Stimulated activated memory B cell treated with anti-CD40 and anti-IgM and Interleukin-4, amounts not matched to agents 10 μg/mL and 1 μg/mL and 100 μg/mL, for 72 hours (primary cell): Measurements from ENCODE around the gene RALGAPA1.
"Not testable (repeated sequence)": the region's sequence is repeated elsewhere in the genome, so short reads cannot be mapped to it uniquely, and the experiment has no call there.

Experiments
- ATAC-seq: fragments of 150-1000 bp; cut with Tn5 transposase; 2 replicates; pipeline ENCODE4 v1.10.0; 2021
- H3K27ac Mint-ChIP-seq: one replicate; pipeline ENCODE4 v1.8.0; 2022; ENCODE audit warnings: mild to moderate bottlenecking, mixed read lengths
- H3K27me3 Mint-ChIP-seq: one replicate; pipeline ENCODE4 v1.8.0; 2022; ENCODE audit warnings: mixed read lengths
- H3K36me3 Mint-ChIP-seq: one replicate; pipeline ENCODE4 v1.8.0; 2022; ENCODE audit warnings: mixed read lengths
- H3K4me1 Mint-ChIP-seq: one replicate; pipeline ENCODE4 v1.8.0; 2022; ENCODE audit warnings: mixed read lengths
- H3K4me3 Mint-ChIP-seq: one replicate; pipeline ENCODE4 v1.8.0; 2022; ENCODE audit warnings: mild to moderate bottlenecking, moderate library complexity, mixed read lengths
- H3K9me3 Mint-ChIP-seq: one replicate; pipeline ENCODE4 v1.8.0; 2022; ENCODE audit warnings: mixed read lengths

The RALGAPA1 gene

GRCh38 chr14:35666429-35667043, 142.6 kb downstream of the RALGAPA1 start:
- no peak overlapping the region for H3K4me3 Mint-ChIP-seq
- no peak for ATAC-seq
- H3K27me3 Mint-ChIP-seq: no peaks in the 10 kb centered on the region
- no peaks in the 10 kb centered on the region for H3K4me1 Mint-ChIP-seq
- no peak overlapping the region for H3K27ac Mint-ChIP-seq
- H3K9me3 Mint-ChIP-seq: no peaks in the 10 kb centered on the region
- H3K36me3 Mint-ChIP-seq: peaks cover 70% of the 10 kb centered on the region

- no peak for ATAC-seq
- H3K27me3 Mint-ChIP-seq: no peaks in the 10 kb centered on the region
- H3K4me1 Mint-ChIP-seq: no peaks in the 10 kb centered on the region
- peaks cover 44% of the 10 kb centered on the region for H3K36me3 Mint-ChIP-seq
- H3K27ac Mint-ChIP-seq: no peak overlapping the region
- no peak overlapping the region for H3K4me3 Mint-ChIP-seq
- no peaks in the 10 kb centered on the region for H3K9me3 Mint-ChIP-seq
These were observed 147.2 kb downstream of the RALGAPA1 start for GRCh38 chr14:35661875-35662274.

GRCh38 chr14:35653045-35653444, 156.1 kb downstream of the RALGAPA1 start:
- H3K36me3 Mint-ChIP-seq: peaks cover 32% of the 10 kb centered on the region
- no peaks in the 10 kb centered on the region for H3K4me1 Mint-ChIP-seq
- no peak for ATAC-seq
- peak overlapping the region; percentile 31 for H3K27ac Mint-ChIP-seq
- no peaks in the 10 kb centered on the region for H3K9me3 Mint-ChIP-seq
- no peaks in the 10 kb centered on the region for H3K27me3 Mint-ChIP-seq
- H3K4me3 Mint-ChIP-seq: no peak overlapping the region

GRCh38 chr14:35643513-35643912, 165.6 kb downstream of the RALGAPA1 start:
- Mint-ChIP-seq H3K36me3 (peaks cover 86% of the 10 kb centered on the region), H3K9me3 (peaks cover 16% of the 10 kb centered on the region), H3K4me1 (peaks cover 6% of the 10 kb centered on the region), H3K27me3 (no peaks in the 10 kb centered on the region), H3K27ac (no peak overlapping the region), H3K4me3 (no peak overlapping the region)
- no peak for ATAC-seq

GRCh38 chr14:35637851-35638250, 171.2 kb downstream of the RALGAPA1 start:
- Mint-ChIP-seq H3K4me1 (peaks cover 6% of the 10 kb centered on the region), H3K27me3 (no peaks in the 10 kb centered on the region), H3K27ac (no peak overlapping the region), H3K9me3 (peaks cover 15% of the 10 kb centered on the region), H3K36me3 (peaks cover 69% of the 10 kb centered on the region), H3K4me3 (no peak overlapping the region)
- no peak for ATAC-seq

GRCh38 chr14:35637269-35637668, 171.8 kb downstream of the RALGAPA1 start:
- Mint-ChIP-seq H3K4me1 (peaks cover 6% of the 10 kb centered on the region), H3K27ac (no peak overlapping the region), H3K9me3 (peaks cover 13% of the 10 kb centered on the region), H3K4me3 (no peak overlapping the region), H3K36me3 (peaks cover 63% of the 10 kb centered on the region), H3K27me3 (no peaks in the 10 kb centered on the region)
- no peak for ATAC-seq

GRCh38 chr14:35632676-35633075, 176.4 kb downstream of the RALGAPA1 start:
- ATAC-seq: no peak
- H3K4me1 Mint-ChIP-seq: no peaks in the 10 kb centered on the region
- H3K36me3 Mint-ChIP-seq: peaks cover 26% of the 10 kb centered on the region
- peaks cover 9% of the 10 kb centered on the region for H3K9me3 Mint-ChIP-seq
- H3K4me3 Mint-ChIP-seq: no peak overlapping the region
- H3K27ac Mint-ChIP-seq: no peak overlapping the region
- H3K27me3 Mint-ChIP-seq: no peaks in the 10 kb centered on the region

GRCh38 chr14:35632271-35632670, 176.8 kb downstream of the RALGAPA1 start:
- Mint-ChIP-seq H3K27ac (no peak overlapping the region), H3K4me1 (no peaks in the 10 kb centered on the region), H3K27me3 (no peaks in the 10 kb centered on the region), H3K4me3 (no peak overlapping the region), H3K9me3 (peaks cover 5% of the 10 kb centered on the region), H3K36me3 (peaks cover 22% of the 10 kb centered on the region)
- ATAC-seq: no peak

GRCh38 chr14:35631071-35631805, 177.9 kb downstream of the RALGAPA1 start:
- no peak for ATAC-seq
- Mint-ChIP-seq H3K9me3 (no peaks in the 10 kb centered on the region), H3K4me3 (no peak overlapping the region), H3K27ac (no peak overlapping the region), H3K36me3 (peaks cover 13% of the 10 kb centered on the region), H3K27me3 (no peaks in the 10 kb centered on the region), H3K4me1 (no peaks in the 10 kb centered on the region)

- H3K9me3 Mint-ChIP-seq: no peaks in the 10 kb centered on the region
- no peaks in the 10 kb centered on the region for H3K27me3 Mint-ChIP-seq
- no peak overlapping the region for H3K27ac Mint-ChIP-seq
- no peak for ATAC-seq
- H3K4me3 Mint-ChIP-seq: no peak overlapping the region
- peaks cover 17% of the 10 kb centered on the region for H3K36me3 Mint-ChIP-seq
- H3K4me1 Mint-ChIP-seq: peaks cover 7% of the 10 kb centered on the region
These were observed 180.1 kb downstream of the RALGAPA1 start for GRCh38 chr14:35628989-35629388.

- not testable (repeated sequence) for H3K27ac Mint-ChIP-seq, H3K4me1 Mint-ChIP-seq, ATAC-seq, H3K27me3 Mint-ChIP-seq, H3K4me3 Mint-ChIP-seq, H3K9me3 Mint-ChIP-seq
- H3K36me3 Mint-ChIP-seq: peaks cover 30% of the 10 kb centered on the region
These were observed 182.1 kb downstream of the RALGAPA1 start for GRCh38 chr14:35626947-35627346.

- H3K4me1 Mint-ChIP-seq, H3K27ac Mint-ChIP-seq, H3K9me3 Mint-ChIP-seq, H3K27me3 Mint-ChIP-seq, ATAC-seq, H3K4me3 Mint-ChIP-seq: not testable (repeated sequence)
- peaks cover 60% of the 10 kb centered on the region for H3K36me3 Mint-ChIP-seq
These were observed 187.1 kb downstream of the RALGAPA1 start for GRCh38 chr14:35621996-35622395.

GRCh38 chr14:35619998-35620397, 189.1 kb downstream of the RALGAPA1 start:
- H3K4me3 Mint-ChIP-seq, H3K4me1 Mint-ChIP-seq, H3K27me3 Mint-ChIP-seq, H3K27ac Mint-ChIP-seq, H3K9me3 Mint-ChIP-seq, ATAC-seq: not testable (repeated sequence)
- peaks cover 76% of the 10 kb centered on the region for H3K36me3 Mint-ChIP-seq

GRCh38 chr14:35619461-35619860, 189.6 kb downstream of the RALGAPA1 start:
- not testable (repeated sequence) for H3K4me3 Mint-ChIP-seq, H3K27me3 Mint-ChIP-seq, H3K9me3 Mint-ChIP-seq, H3K4me1 Mint-ChIP-seq, H3K27ac Mint-ChIP-seq, ATAC-seq
- H3K36me3 Mint-ChIP-seq: peaks cover 73% of the 10 kb centered on the region

GRCh38 chr14:35617500-35617899, 191.6 kb downstream of the RALGAPA1 start:
- H3K9me3 Mint-ChIP-seq: peaks cover 9% of the 10 kb centered on the region
- H3K27ac Mint-ChIP-seq: no peak overlapping the region
- no peaks in the 10 kb centered on the region for H3K4me1 Mint-ChIP-seq
- no peak overlapping the region for H3K4me3 Mint-ChIP-seq
- H3K36me3 Mint-ChIP-seq: peaks cover 77% of the 10 kb centered on the region
- ATAC-seq: no peak
- H3K27me3 Mint-ChIP-seq: no peaks in the 10 kb centered on the region

GRCh38 chr14:35607380-35607779, 201.7 kb downstream of the RALGAPA1 start:
- no peaks in the 10 kb centered on the region for H3K4me1 Mint-ChIP-seq
- no peak for ATAC-seq
- H3K27ac Mint-ChIP-seq: no peak overlapping the region
- peaks cover 6% of the 10 kb centered on the region for H3K9me3 Mint-ChIP-seq
- H3K36me3 Mint-ChIP-seq: peaks cover 76% of the 10 kb centered on the region
- no peak overlapping the region for H3K4me3 Mint-ChIP-seq
- H3K27me3 Mint-ChIP-seq: no peaks in the 10 kb centered on the region
